ENCODE measurements around the gene CLCN3. TPM values are rescaled to one million over a fixed set of nuclear protein-coding genes. Genes with fewer than 3 reads are reported as not detected.

CLCN3 gene
- polyA plus RNA-seq, 2 donors = 18.8 to 22.3 TPM

- H3K36me3 ChIP-seq (ENCODE audit: control insufficient read depth in 2 of 2, insufficient read depth in 2 of 2, low read length in 1 of 2) = no peaks in the 10 kb centered on the region
- no peaks in the 10 kb centered on the region for H3K9me3 ChIP-seq (ENCODE audit: control insufficient read depth in 2 of 2, insufficient read depth in 1 of 2, low read depth in 1 of 2, low read length in 1 of 2)
- no peak overlapping the region for H3K4me3 ChIP-seq (ENCODE audit: low read depth in 1 of 2, low read length in 2 of 2)
- no peak overlapping the region for H3K27ac ChIP-seq (ENCODE audit: low read depth in 2 of 2, low read length in 1 of 2)
- 65 to 91% methylated on average over 1 of the region's 1 CpG for WGBS, 2 donors
- H3K4me1 ChIP-seq (ENCODE audit: control insufficient read depth in 2 of 2, insufficient read depth in 2 of 2, low read length in 1 of 2) = no peaks in the 10 kb centered on the region
- H3K27me3 ChIP-seq (ENCODE audit: control insufficient read depth in 1 of 2, insufficient read depth in 2 of 2, low read length in 2 of 2) = no peaks in the 10 kb centered on the region
Measured at GRCh38 chr4:169661761-169662160, 41.4 kb downstream of the CLCN3 start.

GRCh38 chr4:169662206-169662605 is 41.8 kb downstream of the CLCN3 start:
- 80 to 90% methylated on average over 3 of the region's 3 CpGs for WGBS, 2 donors
- Histone ChIP-seq H3K27ac (ENCODE audit: low read depth in 2 of 2, low read length in 1 of 2) (no peak overlapping the region), H3K27me3 (ENCODE audit: control insufficient read depth in 1 of 2, insufficient read depth in 2 of 2, low read length in 2 of 2) (no peaks in the 10 kb centered on the region), H3K36me3 (ENCODE audit: control insufficient read depth in 2 of 2, insufficient read depth in 2 of 2, low read length in 1 of 2) (no peaks in the 10 kb centered on the region), H3K9me3 (ENCODE audit: control insufficient read depth in 2 of 2, insufficient read depth in 1 of 2, low read depth in 1 of 2, low read length in 1 of 2) (no peaks in the 10 kb centered on the region), H3K4me1 (ENCODE audit: control insufficient read depth in 2 of 2, insufficient read depth in 2 of 2, low read length in 1 of 2) (no peaks in the 10 kb centered on the region), H3K4me3 (ENCODE audit: low read depth in 1 of 2, low read length in 2 of 2) (no peak overlapping the region)

- H3K9me3 ChIP-seq (ENCODE audit: control insufficient read depth in 2 of 2, insufficient read depth in 1 of 2, low read depth in 1 of 2, low read length in 1 of 2) = no peaks in the 10 kb centered on the region
- no peaks in the 10 kb centered on the region for H3K36me3 ChIP-seq (ENCODE audit: control insufficient read depth in 2 of 2, insufficient read depth in 2 of 2, low read length in 1 of 2)
- no peak overlapping the region for H3K27ac ChIP-seq (ENCODE audit: low read depth in 2 of 2, low read length in 1 of 2)
- 96 to 97% methylated on average over 2 of the region's 2 CpGs for WGBS, 2 donors
- no peaks in the 10 kb centered on the region for H3K27me3 ChIP-seq (ENCODE audit: control insufficient read depth in 1 of 2, insufficient read depth in 2 of 2, low read length in 2 of 2)
- H3K4me3 ChIP-seq (ENCODE audit: low read depth in 1 of 2, low read length in 2 of 2) = no peak overlapping the region
- no peaks in the 10 kb centered on the region for H3K4me1 ChIP-seq (ENCODE audit: control insufficient read depth in 2 of 2, insufficient read depth in 2 of 2, low read length in 1 of 2)
Measured at GRCh38 chr4:169663402-169663801, 43.0 kb downstream of the CLCN3 start.

GRCh38 chr4:169663831-169664230 is 43.5 kb downstream of the CLCN3 start:
- Histone ChIP-seq H3K4me3 (ENCODE audit: low read depth in 1 of 2, low read length in 2 of 2) (no peak overlapping the region), H3K27ac (ENCODE audit: low read depth in 2 of 2, low read length in 1 of 2) (no peak overlapping the region), H3K27me3 (ENCODE audit: control insufficient read depth in 1 of 2, insufficient read depth in 2 of 2, low read length in 2 of 2) (no peaks in the 10 kb centered on the region), H3K36me3 (ENCODE audit: control insufficient read depth in 2 of 2, insufficient read depth in 2 of 2, low read length in 1 of 2) (no peaks in the 10 kb centered on the region), H3K4me1 (ENCODE audit: control insufficient read depth in 2 of 2, insufficient read depth in 2 of 2, low read length in 1 of 2) (no peaks in the 10 kb centered on the region), H3K9me3 (ENCODE audit: control insufficient read depth in 2 of 2, insufficient read depth in 1 of 2, low read depth in 1 of 2, low read length in 1 of 2) (no peaks in the 10 kb centered on the region)
- 69 to 77% methylated on average over 2 of the region's 2 CpGs for WGBS, 2 donors

GRCh38 chr4:169664615-169665014 is 44.2 kb downstream of the CLCN3 start:
- H3K9me3 ChIP-seq (ENCODE audit: control insufficient read depth in 2 of 2, insufficient read depth in 1 of 2, low read depth in 1 of 2, low read length in 1 of 2) = no peaks in the 10 kb centered on the region
- H3K27me3 ChIP-seq (ENCODE audit: control insufficient read depth in 1 of 2, insufficient read depth in 2 of 2, low read length in 2 of 2) = no peaks in the 10 kb centered on the region
- H3K4me3 ChIP-seq (ENCODE audit: low read depth in 1 of 2, low read length in 2 of 2) = no peak overlapping the region
- WGBS, 2 donors = 31 to 41% methylated on average over 4 of the region's 4 CpGs
- no peaks in the 10 kb centered on the region for H3K36me3 ChIP-seq (ENCODE audit: control insufficient read depth in 2 of 2, insufficient read depth in 2 of 2, low read length in 1 of 2)
- H3K4me1 ChIP-seq (ENCODE audit: control insufficient read depth in 2 of 2, insufficient read depth in 2 of 2, low read length in 1 of 2) = no peaks in the 10 kb centered on the region
- no peak overlapping the region for H3K27ac ChIP-seq (ENCODE audit: low read depth in 2 of 2, low read length in 1 of 2)

- H3K9me3 ChIP-seq (ENCODE audit: control insufficient read depth in 2 of 2, insufficient read depth in 1 of 2, low read depth in 1 of 2, low read length in 1 of 2) = no peaks in the 10 kb centered on the region
- no peaks in the 10 kb centered on the region for H3K27me3 ChIP-seq (ENCODE audit: control insufficient read depth in 1 of 2, insufficient read depth in 2 of 2, low read length in 2 of 2)
- no peaks in the 10 kb centered on the region for H3K36me3 ChIP-seq (ENCODE audit: control insufficient read depth in 2 of 2, insufficient read depth in 2 of 2, low read length in 1 of 2)
- no peak overlapping the region for H3K4me3 ChIP-seq (ENCODE audit: low read depth in 1 of 2, low read length in 2 of 2)
- H3K4me1 ChIP-seq (ENCODE audit: control insufficient read depth in 2 of 2, insufficient read depth in 2 of 2, low read length in 1 of 2) = no peaks in the 10 kb centered on the region
- no peak overlapping the region for H3K27ac ChIP-seq (ENCODE audit: low read depth in 2 of 2, low read length in 1 of 2)
- WGBS, 2 donors = 43 to 72% methylated on average over 2 of the region's 2 CpGs
Measured at GRCh38 chr4:169665046-169665737, 44.8 kb downstream of the CLCN3 start.

- no peak overlapping the region for H3K4me3 ChIP-seq (ENCODE audit: low read depth in 1 of 2, low read length in 2 of 2)
- no peaks in the 10 kb centered on the region for H3K27me3 ChIP-seq (ENCODE audit: control insufficient read depth in 1 of 2, insufficient read depth in 2 of 2, low read length in 2 of 2)
- no peaks in the 10 kb centered on the region for H3K36me3 ChIP-seq (ENCODE audit: control insufficient read depth in 2 of 2, insufficient read depth in 2 of 2, low read length in 1 of 2)
- 76 to 95% methylated on average over 6 of the region's 6 CpGs for WGBS, 2 donors
- H3K27ac ChIP-seq (ENCODE audit: low read depth in 2 of 2, low read length in 1 of 2) = no peak overlapping the region
- no peaks in the 10 kb centered on the region for H3K4me1 ChIP-seq (ENCODE audit: control insufficient read depth in 2 of 2, insufficient read depth in 2 of 2, low read length in 1 of 2)
- H3K9me3 ChIP-seq (ENCODE audit: control insufficient read depth in 2 of 2, insufficient read depth in 1 of 2, low read depth in 1 of 2, low read length in 1 of 2) = no peaks in the 10 kb centered on the region
Measured at GRCh38 chr4:169668069-169668721, 47.8 kb downstream of the CLCN3 start.

GRCh38 chr4:169675825-169676224 is 55.4 kb downstream of the CLCN3 start:
- Histone ChIP-seq H3K9me3 (ENCODE audit: control insufficient read depth in 2 of 2, insufficient read depth in 1 of 2, low read depth in 1 of 2, low read length in 1 of 2) (no peaks in the 10 kb centered on the region), H3K4me3 (ENCODE audit: low read depth in 1 of 2, low read length in 2 of 2) (no peak overlapping the region), H3K27ac (ENCODE audit: low read depth in 2 of 2, low read length in 1 of 2) (no peak overlapping the region), H3K4me1 (ENCODE audit: control insufficient read depth in 2 of 2, insufficient read depth in 2 of 2, low read length in 1 of 2) (no peaks in the 10 kb centered on the region), H3K27me3 (ENCODE audit: control insufficient read depth in 1 of 2, insufficient read depth in 2 of 2, low read length in 2 of 2) (no peaks in the 10 kb centered on the region), H3K36me3 (ENCODE audit: control insufficient read depth in 2 of 2, insufficient read depth in 2 of 2, low read length in 1 of 2) (peaks cover 0 to under 1% of the 10 kb centered on the region in 2 donors)
- WGBS, 2 donors = 48 to 58% methylated on average over 2 of the region's 2 CpGs

- no peaks in the 10 kb centered on the region for H3K4me1 ChIP-seq (ENCODE audit: control insufficient read depth in 2 of 2, insufficient read depth in 2 of 2, low read length in 1 of 2)
- H3K27ac ChIP-seq (ENCODE audit: low read depth in 2 of 2, low read length in 1 of 2) = no peak overlapping the region
- no peaks in the 10 kb centered on the region for H3K27me3 ChIP-seq (ENCODE audit: control insufficient read depth in 1 of 2, insufficient read depth in 2 of 2, low read length in 2 of 2)
- WGBS, 2 donors = 66 to 71% methylated on average over 2 of the region's 2 CpGs
- no peak overlapping the region for H3K4me3 ChIP-seq (ENCODE audit: low read depth in 1 of 2, low read length in 2 of 2)
- H3K36me3 ChIP-seq (ENCODE audit: control insufficient read depth in 2 of 2, insufficient read depth in 2 of 2, low read length in 1 of 2) = peaks cover 0 to 3% of the 10 kb centered on the region in 2 donors
- H3K9me3 ChIP-seq (ENCODE audit: control insufficient read depth in 2 of 2, insufficient read depth in 1 of 2, low read depth in 1 of 2, low read length in 1 of 2) = no peaks in the 10 kb centered on the region
Measured at GRCh38 chr4:169677150-169677748, 56.9 kb downstream of the CLCN3 start.
